Measurements from ENCODE around the gene ARHGEF12.

ARHGEF12 gene

DNA sequence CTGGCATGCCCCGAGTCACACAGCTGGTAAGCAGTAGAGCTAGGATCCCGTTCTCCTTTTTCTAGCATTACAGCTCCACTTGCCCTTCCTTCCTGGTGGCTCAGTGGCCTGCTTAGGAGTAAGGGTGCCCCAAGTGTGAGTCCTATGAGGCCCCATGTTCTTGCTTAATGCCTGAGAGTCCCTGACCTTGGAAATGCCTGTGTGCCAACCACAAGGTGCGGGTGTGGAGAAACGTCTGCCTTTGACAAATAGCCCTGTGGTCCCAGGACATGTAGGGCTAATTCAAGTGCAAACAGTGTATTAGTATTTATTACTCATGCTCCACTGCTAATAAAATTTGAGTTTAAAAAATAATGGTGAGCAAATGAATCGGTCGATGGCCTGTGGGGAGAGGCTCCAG lies 193.7 kb downstream of the ARHGEF12 start:
- DNase-seq (ENCODE audit: low read depth in 2 of 3, low spot score in 2 of 3), result no peak

DNA sequence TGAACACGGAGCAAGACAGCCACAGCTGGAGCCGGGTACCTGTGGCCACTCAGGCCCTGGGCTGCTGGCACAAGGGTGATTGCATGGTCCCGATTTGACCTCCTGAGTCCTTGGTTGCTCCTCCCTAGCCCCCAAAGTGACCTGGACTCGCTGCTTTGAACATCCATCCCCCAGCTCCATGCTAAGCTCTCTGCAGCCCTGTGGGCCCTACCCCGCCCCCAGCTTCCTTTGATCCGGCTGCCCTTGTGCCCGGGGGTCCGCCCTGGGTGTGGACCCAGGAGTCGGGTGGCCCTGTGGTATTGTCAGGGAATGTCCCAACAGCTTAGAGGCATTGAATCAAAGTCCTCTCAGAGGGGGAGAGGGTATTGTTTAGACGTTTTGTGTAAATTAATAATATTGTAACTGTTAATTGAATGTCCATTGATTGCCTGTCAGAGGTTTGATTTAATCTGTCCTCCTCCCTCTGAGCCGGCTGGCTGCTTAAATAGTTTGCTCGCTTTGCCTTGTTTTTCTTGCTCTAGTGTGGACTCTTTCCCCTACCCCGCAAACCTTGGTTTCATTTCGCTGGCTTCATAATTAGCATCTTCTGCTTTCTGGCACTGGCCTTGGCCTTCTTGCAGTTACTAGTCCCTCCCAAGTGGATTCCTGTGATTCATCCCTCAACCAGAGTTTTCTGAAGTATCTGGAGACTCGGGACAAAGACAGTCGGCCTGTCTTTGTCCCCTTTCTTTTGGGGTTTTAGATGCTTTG lies 196.0 kb downstream of the ARHGEF12 start:
- DNase-seq (ENCODE audit: low read depth in 2 of 3, low spot score in 2 of 3), result no peak

GRCh38 chr11:120532832-120533196 lies 196.6 kb downstream of the ARHGEF12 start:
- no peak for DNase-seq (ENCODE audit: low read depth in 2 of 3, low spot score in 2 of 3)

GRCh38 chr11:120536091-120536796 lies 200.0 kb downstream of the ARHGEF12 start:
- no peak for DNase-seq (ENCODE audit: low read depth in 2 of 3, low spot score in 2 of 3)

GRCh38 chr11:120536797-120537169 lies 200.6 kb downstream of the ARHGEF12 start:
- no peak for DNase-seq (ENCODE audit: low read depth in 2 of 3, low spot score in 2 of 3)

- no peak for DNase-seq (ENCODE audit: low read depth in 2 of 3, low spot score in 2 of 3)
Observed at GRCh38 chr11:120537996-120538395, 201.8 kb downstream of the ARHGEF12 start.

DNA sequence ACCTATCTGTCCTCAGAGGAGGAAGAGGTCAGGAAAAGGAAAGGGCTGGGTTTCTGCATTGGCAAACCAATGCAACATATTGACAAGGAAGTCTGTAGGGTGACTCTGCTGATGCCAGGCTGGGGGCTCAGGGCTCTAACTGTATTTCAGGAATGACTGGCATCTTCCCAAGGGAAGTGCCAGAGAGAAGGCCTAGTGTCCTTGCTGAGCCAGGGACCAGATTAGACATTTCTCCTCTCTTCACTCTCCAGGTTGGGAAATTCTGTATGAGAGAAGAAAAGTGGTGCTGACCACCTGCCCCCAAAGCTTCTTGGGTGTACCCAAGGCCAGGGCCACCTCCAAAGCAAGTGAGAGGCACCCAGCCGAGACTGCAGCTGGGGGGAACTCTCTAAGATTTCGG lies 202.5 kb downstream of the ARHGEF12 start:
- no peak for DNase-seq (ENCODE audit: low read depth in 2 of 3, low spot score in 2 of 3)

All from activated CD8-positive, alpha-beta memory T cell treated with anti-CD3 and anti-CD28 coated beads for 48 hours (primary cell).